HL-60 (cell line): ENCODE data around the gene FRMD3.

Experiments used
- DNase-seq, 2 experiments: peaks; one replicate each; pipeline ENCODE4 v3.0.0-alpha.2; 2010 to 2020; ENCODE audit warnings: low read depth in 1 of 2, low spot score in 1 of 2
- H3K27ac ChIP-seq: fragments of 250-450 bp; sonication (Bioruptor Pico); replicated peaks from 2 replicates; pipeline ENCODE4 v1.5.1; 2020; ENCODE audit warnings: mild to moderate bottlenecking, moderate library complexity
- H3K27me3 ChIP-seq: fragments of 250-450 bp; sonication (Bioruptor Pico); 2 replicates; pipeline ENCODE4 v1.5.1; 2021; ENCODE audit warnings: mild to moderate bottlenecking, moderate library complexity; ENCODE audit not compliant: insufficient read depth, poor library complexity, severe bottlenecking
- H3K4me3 ChIP-seq: replicated peaks from 2 replicates; pipeline ENCODE4 v1.5.1; 2011; ENCODE audit warnings: mild to moderate bottlenecking, control low read depth, low read length; ENCODE audit not compliant: insufficient read depth
- CTCF ChIP-seq: IDR thresholded peaks from one replicate; pipeline ENCODE4 v1.5.1; 2011; ENCODE audit warnings: low read length, control low read depth, inconsistent platforms; ENCODE audit not compliant: insufficient read depth
- GABPA ChIP-seq: IDR thresholded peaks from 2 replicates; pipeline ENCODE4 v1.6.1; 2012; ENCODE audit warnings: low read depth
- POLR2AphosphoS5 ChIP-seq: IDR thresholded peaks from 2 replicates; pipeline ENCODE4 v1.6.1; 2012; ENCODE audit warnings: low read depth
- REST ChIP-seq: IDR thresholded peaks from 2 replicates; pipeline ENCODE4 v1.6.1; 2012; ENCODE audit warnings: low read depth; ENCODE audit not compliant: insufficient replicate concordance
- SPI1 ChIP-seq: IDR thresholded peaks from 2 replicates; pipeline ENCODE4 v1.6.1; 2012; ENCODE audit warnings: low read depth, mild to moderate bottlenecking, borderline replicate concordance

The FRMD3 gene

GRCh38 chr9:83218411-83219090 lies 319.6 kb downstream of the FRMD3 start:
- H3K27me3 ChIP-seq = no peaks in the 10 kb centered on the region
- no peak overlapping the region for H3K27ac ChIP-seq
- DNase-seq = no peak
- no peak overlapping the region for H3K4me3 ChIP-seq
- TF ChIP-seq SPI1 (no peak), REST (no peak), GABPA (no peak), CTCF (no peak), POLR2AphosphoS5 (no peak)

DNA sequence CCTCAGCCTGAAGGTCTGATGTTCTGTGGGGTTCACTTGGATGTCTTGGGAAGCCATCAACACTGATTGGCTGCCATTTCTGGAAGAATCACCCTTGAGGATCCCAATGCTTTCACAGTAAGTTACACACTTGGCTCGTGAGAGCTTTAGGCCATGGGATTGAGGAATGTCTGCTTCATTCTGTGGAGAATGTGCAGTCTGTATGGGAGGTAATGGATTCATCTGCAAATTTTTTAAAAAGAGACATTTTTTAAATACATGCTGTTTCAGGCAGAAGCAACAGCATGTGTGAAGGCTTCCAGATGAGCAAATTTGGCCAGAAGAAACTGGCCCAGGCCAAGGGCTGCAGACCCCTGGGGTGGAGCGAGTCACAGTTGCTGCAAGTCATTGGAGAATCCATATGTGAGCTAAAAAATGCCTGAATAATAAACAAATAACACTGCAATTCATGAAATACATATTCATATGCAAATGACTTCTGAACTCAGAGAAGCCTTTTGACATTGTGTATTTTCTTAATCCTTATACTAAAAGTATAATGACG lies 328.9 kb downstream of the FRMD3 start:
- Histone ChIP-seq H3K4me3 (no peak overlapping the region), H3K27me3 (peaks cover 2% of the 10 kb centered on the region), H3K27ac (no peak overlapping the region)
- TF ChIP-seq REST = no peak
- no peak for TF ChIP-seq GABPA
- no peak for TF ChIP-seq SPI1
- TF ChIP-seq CTCF = no peak
- no peak for TF ChIP-seq POLR2AphosphoS5
- DNase-seq = no peak

DNA sequence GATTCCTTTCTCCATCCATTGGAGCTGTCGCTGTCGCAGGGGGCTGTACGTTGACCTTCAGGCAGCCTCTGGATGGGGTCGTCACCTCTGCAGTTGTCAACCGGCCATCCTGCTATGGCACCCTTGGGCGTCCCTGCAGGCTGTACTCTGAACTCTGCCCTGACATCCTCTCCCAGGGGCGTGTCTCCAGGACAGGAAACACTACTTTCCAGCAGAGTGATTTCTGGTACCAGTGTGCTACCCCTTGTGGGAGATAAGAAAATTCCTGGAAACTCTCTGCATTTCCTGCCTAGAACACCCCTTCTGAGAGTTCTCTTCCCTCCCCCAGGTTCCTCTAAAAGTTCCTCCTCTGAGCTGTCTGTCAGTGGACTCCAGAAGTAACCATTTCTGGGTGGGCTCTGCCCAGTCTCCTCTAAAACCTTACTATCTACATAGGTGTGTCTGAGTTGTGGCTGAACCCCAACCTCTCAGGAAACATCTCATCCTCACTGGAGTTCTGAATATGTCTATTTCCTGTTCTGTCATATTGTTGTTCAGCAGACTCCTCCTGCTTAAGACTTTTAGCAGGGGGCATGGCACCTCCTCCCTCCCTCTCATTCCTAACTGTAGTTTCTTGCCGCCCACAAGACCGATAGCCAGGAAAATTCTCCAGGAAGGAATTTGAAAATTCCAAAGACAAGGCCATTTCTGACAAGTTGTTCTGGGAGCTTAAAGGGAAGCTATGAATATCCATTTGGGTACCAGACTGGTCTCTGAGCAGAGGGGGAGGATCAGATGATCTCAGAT lies 329.9 kb downstream of the FRMD3 start:
- DNase-seq = no peak
- TF ChIP-seq POLR2AphosphoS5 (no peak), SPI1 (no peak), CTCF (no peak), GABPA (no peak), REST (no peak)
- Histone ChIP-seq H3K4me3 (no peak overlapping the region), H3K27ac (no peak overlapping the region), H3K27me3 (peaks cover 2% of the 10 kb centered on the region)
